ENCODE results near the gene DENND6A.
"Not testable (repeated sequence)": the region's sequence is repeated elsewhere in the genome, so short reads cannot be mapped to it uniquely, and the experiment has no call there.

Gene DENND6A

GRCh38 chr3:57644740-57645139, 48.1 kb downstream of the DENND6A start:
- DNase-seq (ENCODE audit: low read depth in 2 of 2, low spot score in 1 of 2), result no peak

GRCh38 chr3:57637391-57637790, 55.5 kb downstream of the DENND6A start:
- DNase-seq (ENCODE audit: low read depth in 2 of 2, low spot score in 1 of 2), result no peak

GRCh38 chr3:57634259-57634658, 58.6 kb downstream of the DENND6A start:
- not testable (repeated sequence) for DNase-seq (ENCODE audit: low read depth in 2 of 2, low spot score in 1 of 2)

- DNase-seq (ENCODE audit: low read depth in 2 of 2, low spot score in 1 of 2), result no peak
Observed at GRCh38 chr3:57627976-57628375, 64.9 kb downstream of the DENND6A start.

- DNase-seq (ENCODE audit: low read depth in 2 of 2, low spot score in 1 of 2), result no peak
Observed at GRCh38 chr3:57624801-57625200, 68.1 kb downstream of the DENND6A start.

GRCh38 chr3:57622362-57622761, 70.5 kb downstream of the DENND6A start:
- no peak for DNase-seq (ENCODE audit: low read depth in 2 of 2, low spot score in 1 of 2)

- DNase-seq (ENCODE audit: low read depth in 2 of 2, low spot score in 1 of 2), result no peak
Observed at GRCh38 chr3:57617739-57618138, 75.1 kb downstream of the DENND6A start.

GRCh38 chr3:57616233-57616632, 76.6 kb downstream of the DENND6A start:
- no peak for DNase-seq (ENCODE audit: low read depth in 2 of 2, low spot score in 1 of 2)

GRCh38 chr3:57611870-57612269, 81.0 kb downstream of the DENND6A start:
- DNase-seq (ENCODE audit: low read depth in 2 of 2, low spot score in 1 of 2), result not testable (repeated sequence)

GRCh38 chr3:57605683-57606082, 87.2 kb downstream of the DENND6A start:
- no peak for DNase-seq (ENCODE audit: low read depth in 2 of 2, low spot score in 1 of 2)

GRCh38 chr3:57604971-57605370, 87.9 kb downstream of the DENND6A start:
- no peak for DNase-seq (ENCODE audit: low read depth in 2 of 2, low spot score in 1 of 2)

- no peak for DNase-seq (ENCODE audit: low read depth in 2 of 2, low spot score in 1 of 2)
Observed at GRCh38 chr3:57600195-57600594, 92.7 kb downstream of the DENND6A start.

GRCh38 chr3:57598765-57599360, 94.0 kb downstream of the DENND6A start:
- no peak for DNase-seq (ENCODE audit: low read depth in 2 of 2, low spot score in 1 of 2)

GRCh38 chr3:57597127-57597923, 95.6 kb downstream of the DENND6A start, which contains the start of gene ARF4:
TSS of gene ARF4 (minus strand) at chr3:57597344. CDS start at chr3:57597140, 204 bp downstream.
- DNase-seq (ENCODE audit: low read depth in 2 of 2, low spot score in 1 of 2), result peak; percentile 96 to 99

- DNase-seq (ENCODE audit: low read depth in 2 of 2, low spot score in 1 of 2), result peak in 1 of 2 donors; percentile 47
Observed at GRCh38 chr3:57596495-57597126, 96.3 kb downstream of the DENND6A start.

GRCh38 chr3:57594576-57594975, 98.3 kb downstream of the DENND6A start:
- no peak for DNase-seq (ENCODE audit: low read depth in 2 of 2, low spot score in 1 of 2)

- DNase-seq (ENCODE audit: low read depth in 2 of 2, low spot score in 1 of 2), result no peak
Observed at GRCh38 chr3:57594144-57594543, 98.7 kb downstream of the DENND6A start.

GRCh38 chr3:57592306-57592705, 100.6 kb downstream of the DENND6A start:
- no peak for DNase-seq (ENCODE audit: low read depth in 2 of 2, low spot score in 1 of 2)

- DNase-seq (ENCODE audit: low read depth in 2 of 2, low spot score in 1 of 2), result no peak
Observed at GRCh38 chr3:57587905-57588304, 105.0 kb downstream of the DENND6A start.

GRCh38 chr3:57586778-57587177, 106.1 kb downstream of the DENND6A start:
- no peak for DNase-seq (ENCODE audit: low read depth in 2 of 2, low spot score in 1 of 2)

GRCh38 chr3:57583544-57583943, 109.3 kb downstream of the DENND6A start:
- DNase-seq (ENCODE audit: low read depth in 2 of 2, low spot score in 1 of 2), result no peak
